Measurements from ENCODE around the gene SLC27A4. TPM values are rescaled to one million over a fixed set of nuclear protein-coding genes. Genes with fewer than 3 reads are reported as not detected.
A peak's percentile ranks its signal among the peaks of the same experiment; 100 is the strongest.

Gene SLC27A4
- total and polyA plus RNA-seq, 2 of the 13 experiments (the other 11 are each of a cell fraction or from before 2014, with no cell fraction given): 10.6 to 18.8 TPM

- Histone ChIP-seq H4K20me1 (ENCODE audit: insufficient read depth, low read length) (no peaks in the 10 kb centered on the region), H3K9me3 (ENCODE audit: low read length) (no peaks in the 10 kb centered on the region), H3K27ac (ENCODE audit: extremely low read length, insufficient read depth, low read length) (peak overlapping the region; percentile 93), H3K79me2 (ENCODE audit: insufficient read depth, low read length) (peaks cover 33% of the 10 kb centered on the region), H3K4me3 (replicated peaks in 1 of 3; ENCODE audit: insufficient read depth in 1 of 3, low read depth in 2 of 3, low read length in 3 of 3) (peak overlapping the region; percentile 93 to 99 (median 94)), H3K4me2 (ENCODE audit: low read depth, low read length) (peak overlapping the region; percentile 80), H3K4me1 (ENCODE audit: insufficient read depth, low read length) (peaks cover 23% of the 10 kb centered on the region), H2AFZ (ENCODE audit: low read length) (no peak overlapping the region), H3K9ac (ENCODE audit: insufficient read depth, low read depth, low read length) (peak overlapping the region; percentile 96), H3K27me3 (ENCODE audit: control insufficient read depth in 1 of 2, insufficient read depth in 2 of 2, low read length in 2 of 2) (no peaks in the 10 kb centered on the region; a peak in 1 of 5 replicates), H3K36me3 (replicated peaks in 1 of 2; ENCODE audit: control insufficient read depth in 1 of 2, insufficient read depth in 2 of 2, low read length in 2 of 2) (peaks cover 8 to 30% of the 10 kb centered on the region in 2 experiments)
- BruUV-seq (replicated peaks): no TSS peak
- in situ Hi-C loops (cut with HindIII; ENCODE audit: extremely low pct_ligation_motif_present, low pct_unique_long_range_greater_than_20kb) (no loop called here), intact Hi-C loops (cut with micrococcal nuclease; ENCODE audit: unreplicated experiment) (loop anchor here (2.0 kb wide), 2 partner anchors 18 to 26 kb away; partner anchors contain the start of gene SLC27A4)
- no peak for FAIRE-seq
- TF ChIP-seq NFIC (IDR thresholded peaks at IDR 0.05; ENCODE audit: low read length) (no peak), ZNF546 (CRISPR knock-in tag; conservative IDR thresholded peaks at IDR 0.05) (0 out of 2 replicates have a peak, but pooled peaks have one; percentile 16), LBX2 (CRISPR knock-in tag; IDR thresholded peaks at IDR 0.05; ENCODE audit: borderline replicate concordance) (0 out of 2 replicates have a peak, but pooled peaks have one; percentile 9)
- no peak for DNase-seq (ENCODE audit: low spot score)
- CTCF ChIA-PET (ENCODE audit: low intra/inter-chr PET ratio, low total read pairs): no interaction called here
- no peak for ATAC-seq
- POLR2A ChIA-PET: interaction anchor here (1.1 to 1.4 kb wide), 2 partner anchors 28 to 228 kb away, joined by 3 read pairs; no protein-coding TSS in a partner anchor
- 8% methylated on average over 13 of the region's 16 CpGs for WGBS (ENCODE audit: low lambda C conversion rate)
Observed at GRCh38 chr9:128323212-128323730, 17.1 kb upstream of the SLC27A4 start.

GRCh38 chr9:128323791-128324190 is 16.5 kb upstream of the SLC27A4 start:
- ATAC-seq (no peak), FAIRE-seq (no peak), DNase-seq (ENCODE audit: low spot score) (no peak)
- Histone ChIP-seq H3K4me3 (replicated peaks in 1 of 3; ENCODE audit: insufficient read depth in 1 of 3, low read depth in 2 of 3, low read length in 3 of 3) (peak overlapping the region; percentile 93 to 99 (median 94)), H3K4me1 (ENCODE audit: insufficient read depth, low read length) (peaks cover 28% of the 10 kb centered on the region), H4K20me1 (ENCODE audit: insufficient read depth, low read length) (no peaks in the 10 kb centered on the region), H3K36me3 (replicated peaks in 1 of 2; ENCODE audit: control insufficient read depth in 1 of 2, insufficient read depth in 2 of 2, low read length in 2 of 2) (peaks cover 11 to 35% of the 10 kb centered on the region in 2 experiments), H2AFZ (ENCODE audit: low read length) (no peak overlapping the region), H3K4me2 (ENCODE audit: low read depth, low read length) (peak overlapping the region; percentile 80), H3K9me3 (ENCODE audit: low read length) (no peaks in the 10 kb centered on the region), H3K9ac (ENCODE audit: insufficient read depth, low read depth, low read length) (peak overlapping the region; percentile 96), H3K27ac (ENCODE audit: extremely low read length, insufficient read depth, low read length) (no peak overlapping the region), H3K79me2 (ENCODE audit: insufficient read depth, low read length) (peaks cover 33% of the 10 kb centered on the region), H3K27me3 (ENCODE audit: control insufficient read depth in 1 of 2, insufficient read depth in 2 of 2, low read length in 2 of 2) (no peaks in the 10 kb centered on the region; a peak in 1 of 5 replicates)
- in situ Hi-C loops (cut with HindIII; ENCODE audit: extremely low pct_ligation_motif_present, low pct_unique_long_range_greater_than_20kb) (no loop called here), intact Hi-C loops (cut with micrococcal nuclease; ENCODE audit: unreplicated experiment) (loop anchor here (2.0 kb wide), 2 partner anchors 17 to 27 kb away; partner anchors contain the start of gene SLC27A4)
- TF ChIP-seq ZXDC (CRISPR knock-in tag; IDR thresholded peaks at IDR 0.05) (no peak), CEBPB (IDR thresholded peaks at IDR 0.05; ENCODE audit: borderline replicate concordance, low read depth, low read length) (peak; percentile 33; the same call in 1 of the 2 replicates), THAP11 (CRISPR knock-in tag; IDR thresholded peaks at IDR 0.05) (0 out of 2 replicates have a peak, but pooled peaks have one; percentile 16)
- 46% methylated on average over 12 of the region's 12 CpGs for WGBS (ENCODE audit: low lambda C conversion rate)
- BruUV-seq (replicated peaks): no TSS peak
- ChIA-PET CTCF (ENCODE audit: low intra/inter-chr PET ratio, low total read pairs) (no interaction called here), POLR2A (interaction anchor here (1.1 to 1.4 kb wide), 2 partner anchors 29 to 228 kb away, joined by 3 read pairs; no protein-coding TSS in a partner anchor)
